Neural progenitor cell (in vitro differentiated cells): ENCODE data around the gene E2F3.

Experiments used
- EZH2phosphoT487 ChIP-seq: fragments of 200-600 bp; sonication (generic); IDR thresholded peaks from 2 replicates; pipeline ENCODE4 v1.6.1; 2017; ENCODE audit warnings: antibody characterized with exemption
- TF ChIP-seq, protein P1 (sequence below): fragments of 200-600 bp; sonication (generic); IDR thresholded peaks from 2 replicates; pipeline ENCODE4 v1.5.1; 2017; ENCODE audit warnings: antibody characterized with exemption, mild to moderate bottlenecking

DNA sequence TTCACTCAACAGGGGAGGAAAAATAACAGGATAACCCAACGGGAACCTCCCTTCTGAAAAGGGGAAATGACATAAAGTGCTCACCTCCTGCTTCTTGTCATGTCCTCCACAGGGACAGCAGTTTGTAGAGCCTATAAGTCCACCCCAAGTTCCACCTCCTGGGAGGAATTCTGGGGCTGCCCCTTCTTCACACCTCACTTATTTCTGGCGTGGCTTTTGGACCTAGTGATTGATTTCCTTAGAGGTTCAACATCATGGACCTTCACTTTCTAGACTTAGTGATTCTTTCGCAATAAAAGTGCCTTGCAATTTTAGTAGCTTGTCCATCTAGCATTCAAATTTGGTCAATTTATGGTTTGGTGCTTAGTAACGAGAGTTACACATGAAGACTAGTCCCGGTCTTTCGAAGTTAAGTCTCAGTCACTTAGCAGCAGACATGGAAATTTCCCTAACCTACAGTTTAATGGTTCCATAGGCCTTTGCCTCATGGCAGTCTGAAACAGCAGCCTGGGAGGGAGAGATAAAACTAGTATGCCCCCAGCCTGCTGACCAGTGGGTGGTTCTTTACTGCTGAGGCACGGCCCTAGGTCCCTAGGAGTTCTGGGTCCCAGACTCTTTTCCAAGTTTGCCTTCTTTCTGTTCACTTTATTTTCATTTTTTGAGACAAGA lies 73.3 kb downstream of the E2F3 start:
- TF ChIP-seq, protein P1, sequence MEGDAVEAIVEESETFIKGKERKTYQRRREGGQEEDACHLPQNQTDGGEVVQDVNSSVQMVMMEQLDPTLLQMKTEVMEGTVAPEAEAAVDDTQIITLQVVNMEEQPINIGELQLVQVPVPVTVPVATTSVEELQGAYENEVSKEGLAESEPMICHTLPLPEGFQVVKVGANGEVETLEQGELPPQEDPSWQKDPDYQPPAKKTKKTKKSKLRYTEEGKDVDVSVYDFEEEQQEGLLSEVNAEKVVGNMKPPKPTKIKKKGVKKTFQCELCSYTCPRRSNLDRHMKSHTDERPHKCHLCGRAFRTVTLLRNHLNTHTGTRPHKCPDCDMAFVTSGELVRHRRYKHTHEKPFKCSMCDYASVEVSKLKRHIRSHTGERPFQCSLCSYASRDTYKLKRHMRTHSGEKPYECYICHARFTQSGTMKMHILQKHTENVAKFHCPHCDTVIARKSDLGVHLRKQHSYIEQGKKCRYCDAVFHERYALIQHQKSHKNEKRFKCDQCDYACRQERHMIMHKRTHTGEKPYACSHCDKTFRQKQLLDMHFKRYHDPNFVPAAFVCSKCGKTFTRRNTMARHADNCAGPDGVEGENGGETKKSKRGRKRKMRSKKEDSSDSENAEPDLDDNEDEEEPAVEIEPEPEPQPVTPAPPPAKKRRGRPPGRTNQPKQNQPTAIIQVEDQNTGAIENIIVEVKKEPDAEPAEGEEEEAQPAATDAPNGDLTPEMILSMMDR, result no peak
- no peak for TF ChIP-seq EZH2phosphoT487
